ENCODE results near the gene PPP2R2B. TPM values are rescaled to one million over a fixed set of nuclear protein-coding genes. Genes with fewer than 3 reads are reported as not detected.

The PPP2R2B gene
- total and polyA plus RNA-seq, 3 donors from 2014 or later, result 9.8 to 36.6 (median 32.0) TPM

- intact Hi-C loops (cut with DNase I; ENCODE audit: low total_unique reads), result no loop called here
These were observed 158.4 kb downstream of the PPP2R2B start for GRCh38 chr5:146720107-146720506.

DNA sequence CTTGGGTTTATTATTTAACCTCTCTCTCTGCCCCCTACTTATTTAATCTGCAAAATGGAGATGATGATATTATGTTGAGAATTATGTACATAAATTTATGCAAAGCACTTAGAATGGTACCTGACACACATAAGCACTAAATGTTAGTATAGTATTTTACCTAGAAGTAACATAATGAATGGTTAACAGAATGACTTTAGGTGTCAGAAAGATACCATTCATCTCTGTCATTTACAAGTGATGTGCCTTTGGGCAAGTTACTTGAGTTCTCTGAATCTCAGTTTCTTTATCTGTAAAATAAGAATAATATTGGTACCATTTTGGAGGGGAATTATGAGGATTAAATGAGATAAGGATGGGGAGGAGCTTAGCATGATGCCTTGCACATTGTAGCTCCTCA, 159.4 kb downstream of the PPP2R2B start:
- no peaks in the 10 kb centered on the region for H3K4me1 ChIP-seq
- no peaks in the 10 kb centered on the region for H3K9me3 ChIP-seq
- no peak overlapping the region for H3K4me3 ChIP-seq
- H3K27me3 ChIP-seq, result no peaks in the 10 kb centered on the region
- no peak for TF ChIP-seq POLR2A (IDR thresholded peaks at IDR 0.05)
- no peak overlapping the region for H3K27ac ChIP-seq
- no peaks in the 10 kb centered on the region for H3K36me3 ChIP-seq (ENCODE audit: low read depth, missing control alignments)
- DNase-seq, result no peak
- intact Hi-C loops (cut with DNase I; ENCODE audit: low total_unique reads), result no loop called here

More at GRCh38 chr5:146720107-146720506, 158.4 kb downstream of the PPP2R2B start:
- Histone ChIP-seq H3K9me3 (no peaks in the 10 kb centered on the region), H3K27ac (no peak overlapping the region), H3K27me3 (no peaks in the 10 kb centered on the region), H3K4me3 (no peak overlapping the region), H3K36me3 (ENCODE audit: low read depth, missing control alignments) (no peaks in the 10 kb centered on the region), H3K4me1 (no peaks in the 10 kb centered on the region)
- TF ChIP-seq CTCF (IDR thresholded peaks at IDR 0.05), result no peak
- TF ChIP-seq POLR2A (IDR thresholded peaks at IDR 0.05), result no peak
- WGBS, 2 donors, result 73 to 74% methylated on average over 1 of the region's 1 CpG
- no peak for DNase-seq

DNA sequence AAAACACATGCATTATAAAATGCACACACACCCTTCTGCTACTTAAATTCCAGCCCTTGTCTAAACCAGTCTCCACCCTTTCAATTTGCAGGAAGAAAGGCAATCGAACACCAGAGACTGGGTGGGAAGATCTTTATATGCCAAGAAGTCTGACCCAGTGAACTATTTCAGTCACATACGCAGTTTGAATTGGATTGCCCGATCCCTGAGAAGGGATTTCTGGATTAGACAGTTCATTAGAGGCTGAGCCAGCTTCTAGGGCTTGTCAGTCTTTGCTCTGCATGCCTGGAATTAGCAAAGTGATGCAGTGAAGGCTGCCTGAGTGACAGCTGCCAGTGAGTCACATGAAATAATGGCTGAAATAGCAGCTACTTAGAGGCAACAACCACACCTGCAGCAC, 159.9 kb downstream of the PPP2R2B start:
- 87 to 88% methylated on average over 3 of the region's 3 CpGs for WGBS, 2 donors
- Histone ChIP-seq H3K27ac (no peak overlapping the region), H3K9me3 (no peaks in the 10 kb centered on the region), H3K36me3 (ENCODE audit: low read depth, missing control alignments) (no peaks in the 10 kb centered on the region), H3K4me3 (no peak overlapping the region), H3K27me3 (no peaks in the 10 kb centered on the region), H3K4me1 (no peaks in the 10 kb centered on the region)
- intact Hi-C loops (cut with DNase I; ENCODE audit: low total_unique reads), result no loop called here
- TF ChIP-seq CTCF (IDR thresholded peaks at IDR 0.05), result no peak
- no peak for TF ChIP-seq POLR2A (IDR thresholded peaks at IDR 0.05)
- DNase-seq, result no peak

- intact Hi-C loops (cut with DNase I; ENCODE audit: low total_unique reads), result no loop called here
- 58% methylated on average over 3 of the region's 3 CpGs for WGBS, 2 donors
- no peaks in the 10 kb centered on the region for H3K27me3 ChIP-seq
- H3K4me1 ChIP-seq, result no peaks in the 10 kb centered on the region
- H3K9me3 ChIP-seq, result no peaks in the 10 kb centered on the region
- no peak overlapping the region for H3K27ac ChIP-seq
- H3K4me3 ChIP-seq, result no peak overlapping the region
- H3K36me3 ChIP-seq (ENCODE audit: low read depth, missing control alignments), result no peaks in the 10 kb centered on the region
- DNase-seq, result no peak
- TF ChIP-seq POLR2A (IDR thresholded peaks at IDR 0.05), result no peak
- TF ChIP-seq CTCF (IDR thresholded peaks at IDR 0.05), result no peak
These were observed 160.6 kb downstream of the PPP2R2B start for GRCh38 chr5:146717951-146718350.

GRCh38 chr5:146716636-146717035, 161.9 kb downstream of the PPP2R2B start:
- Histone ChIP-seq H3K36me3 (ENCODE audit: low read depth, missing control alignments) (no peaks in the 10 kb centered on the region), H3K4me3 (no peak overlapping the region), H3K9me3 (no peaks in the 10 kb centered on the region), H3K4me1 (no peaks in the 10 kb centered on the region), H3K27me3 (no peaks in the 10 kb centered on the region), H3K27ac (no peak overlapping the region)
- TF ChIP-seq CTCF (IDR thresholded peaks at IDR 0.05) (no peak), POLR2A (IDR thresholded peaks at IDR 0.05) (no peak)
- intact Hi-C loops (cut with DNase I; ENCODE audit: low total_unique reads), result no loop called here
- DNase-seq, result no peak

Measured in testis (tissue), 3 donors.